Stimulated activated CD4-positive, alpha-beta T cell treated with anti-CD3 and anti-CD28 coated beads, Interleukin-4, amount 100 ng/mL, for 4 hours (primary cell): ENCODE results near the gene SNCB.

ENCODE experiments used
- DNase-seq, 2 experiments: peaks; one replicate each; pipeline ENCODE4 v3.0.0-alpha.2; 2020

Gene SNCB

DNA sequence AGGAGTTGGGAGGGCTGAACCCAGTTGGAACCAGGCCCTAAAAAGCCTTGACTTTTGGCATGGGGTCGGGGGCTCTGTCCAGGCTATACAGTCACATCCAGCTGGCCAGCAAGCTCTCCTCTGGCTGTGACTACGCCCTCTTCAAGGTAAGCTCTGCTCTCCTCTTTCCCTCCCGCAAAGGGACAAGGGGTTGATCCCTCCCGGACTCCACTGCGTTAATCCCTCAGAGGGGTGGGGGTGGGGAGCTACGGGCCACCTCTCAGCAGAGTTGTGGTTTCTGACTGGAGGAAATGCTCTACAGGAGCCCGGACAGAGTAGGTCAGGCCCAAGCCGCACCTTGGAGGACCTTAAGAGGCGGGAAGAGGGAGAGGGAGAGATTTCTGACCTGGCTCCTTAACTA lies 14.0 kb upstream of the SNCB start:
- DNase-seq: no peak

DNA sequence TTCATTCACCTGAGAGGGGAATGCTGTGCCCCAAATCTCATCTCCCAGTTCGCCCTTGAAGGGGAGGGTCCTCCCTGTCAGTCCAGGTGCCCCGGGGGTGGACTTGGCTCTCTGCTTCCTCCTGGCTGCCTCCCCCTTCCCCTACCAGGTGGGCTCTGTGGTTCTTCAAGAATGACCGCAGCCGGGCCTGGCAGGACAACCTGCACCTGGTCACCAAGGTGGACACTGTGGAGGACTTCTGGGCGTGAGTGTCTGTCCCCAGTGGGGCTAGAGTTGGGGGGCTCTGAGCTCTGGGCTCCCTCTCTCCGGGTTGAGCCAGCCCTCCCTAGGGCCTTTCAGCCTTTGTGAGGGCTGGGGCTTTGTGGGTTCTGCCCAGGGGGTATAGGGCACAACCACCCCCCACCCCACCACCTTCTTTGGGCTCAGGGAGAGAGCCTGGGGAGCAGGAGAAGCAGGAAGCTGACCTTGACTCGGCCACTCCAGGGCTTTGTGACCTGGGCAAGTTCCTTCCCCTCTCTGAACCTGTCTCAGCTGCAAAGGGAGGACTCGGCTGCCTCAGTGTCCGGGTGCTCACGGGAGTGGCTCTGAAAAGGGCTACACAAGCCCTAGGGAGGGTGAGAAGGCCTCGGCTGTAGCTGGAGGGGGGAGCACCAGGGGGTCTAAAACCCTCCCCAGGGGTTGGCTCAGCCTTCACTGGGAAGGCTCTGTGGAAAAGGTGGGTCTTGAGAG lies 13.3 kb upstream of the SNCB start:
- DNase-seq: no peak

DNA sequence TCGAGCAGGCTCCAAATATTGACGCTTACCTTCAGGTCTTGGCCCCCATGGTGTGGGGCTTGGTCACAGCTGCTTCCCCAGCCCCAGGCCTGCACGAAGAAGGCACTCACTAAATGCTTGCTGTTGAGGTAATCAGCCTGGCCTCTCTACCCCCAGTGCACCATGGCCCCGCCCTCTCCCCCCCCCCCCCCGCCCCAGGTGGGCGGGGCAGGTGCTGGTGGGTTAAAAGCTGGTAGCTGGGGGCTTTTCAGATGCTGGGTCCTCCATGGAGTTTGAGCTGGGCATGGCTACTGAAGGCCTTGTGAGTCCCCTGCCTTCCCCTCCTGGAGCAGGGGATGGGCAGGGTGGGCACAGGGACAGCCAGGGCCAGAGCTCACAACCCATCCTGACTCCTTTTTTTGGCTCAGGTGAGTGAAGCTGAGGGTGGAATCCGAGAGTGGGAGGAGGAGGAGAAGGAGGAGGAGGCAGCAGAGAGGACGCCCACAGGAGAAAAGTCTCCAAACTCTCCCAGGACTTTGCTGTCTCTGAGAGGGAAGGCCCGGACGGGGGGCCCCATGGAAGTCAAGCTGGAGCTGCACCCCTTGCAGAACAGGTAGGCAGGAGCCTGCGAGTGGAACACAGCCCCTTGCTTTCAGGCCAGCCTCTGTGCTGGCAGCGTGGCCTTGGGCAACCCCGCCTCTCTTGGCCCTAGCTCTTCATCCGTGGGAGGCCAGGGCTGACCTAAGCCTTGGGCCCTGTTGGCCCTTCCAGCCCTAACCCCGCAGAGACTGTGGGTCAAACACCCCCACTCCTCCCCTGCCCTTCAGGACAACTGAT lies 12.5 kb upstream of the SNCB start:
- DNase-seq: no peak

- DNase-seq: no peak
Measured at GRCh38 chr5:176640616-176641015, 10.3 kb upstream of the SNCB start.

DNA sequence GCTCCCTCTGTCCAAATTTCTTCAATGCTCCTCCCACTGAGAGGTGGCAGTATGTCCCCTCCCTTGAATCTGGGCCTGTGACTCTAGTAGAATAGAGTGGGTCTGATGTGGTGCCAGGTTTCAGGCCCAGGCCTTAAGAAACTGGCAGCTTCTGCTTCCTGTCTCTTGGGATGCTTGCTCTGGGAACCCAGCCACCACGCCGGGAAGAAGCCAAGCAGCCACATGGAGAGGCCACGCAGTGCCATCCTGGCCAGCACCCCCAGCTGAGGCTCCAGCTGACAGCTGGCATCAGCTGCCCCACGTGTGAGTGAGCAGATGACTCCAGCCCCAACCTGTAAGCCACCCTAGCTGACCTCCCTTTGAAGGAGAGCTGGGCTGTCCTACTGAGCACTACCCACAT lies 9.6 kb upstream of the SNCB start:
- no peak for DNase-seq

GRCh38 chr5:176639208-176639607 lies 8.9 kb upstream of the SNCB start:
- DNase-seq: no peak

DNA sequence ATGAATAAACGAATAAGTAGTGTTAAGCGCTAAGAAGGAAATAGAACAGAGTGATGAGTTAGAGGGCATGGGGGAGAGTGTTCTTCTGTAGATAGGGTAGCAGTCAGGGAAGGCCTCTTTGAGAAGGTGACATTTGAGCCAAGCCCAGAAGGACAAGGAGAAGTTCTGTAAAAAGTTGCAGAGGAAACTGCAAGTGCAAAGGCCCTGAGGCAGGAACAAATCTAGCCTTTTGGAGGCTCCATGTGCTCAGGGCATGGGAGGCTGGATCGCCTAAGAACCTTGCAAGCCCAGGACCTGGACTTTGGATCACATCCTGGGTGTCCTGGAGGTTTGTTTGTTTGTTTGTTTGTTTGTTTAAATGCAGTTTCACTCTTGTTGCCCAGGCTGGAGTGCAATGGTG lies 8.1 kb upstream of the SNCB start:
- no peak for DNase-seq

GRCh38 chr5:176637556-176637955 lies 7.2 kb upstream of the SNCB start:
- no peak for DNase-seq

GRCh38 chr5:176636426-176636825 lies 6.1 kb upstream of the SNCB start:
- DNase-seq: no peak

- no peak for DNase-seq
Measured at GRCh38 chr5:176633598-176633997, 3.3 kb upstream of the SNCB start.

GRCh38 chr5:176632745-176633144 lies 2.4 kb upstream of the SNCB start:
- DNase-seq: no peak

DNA sequence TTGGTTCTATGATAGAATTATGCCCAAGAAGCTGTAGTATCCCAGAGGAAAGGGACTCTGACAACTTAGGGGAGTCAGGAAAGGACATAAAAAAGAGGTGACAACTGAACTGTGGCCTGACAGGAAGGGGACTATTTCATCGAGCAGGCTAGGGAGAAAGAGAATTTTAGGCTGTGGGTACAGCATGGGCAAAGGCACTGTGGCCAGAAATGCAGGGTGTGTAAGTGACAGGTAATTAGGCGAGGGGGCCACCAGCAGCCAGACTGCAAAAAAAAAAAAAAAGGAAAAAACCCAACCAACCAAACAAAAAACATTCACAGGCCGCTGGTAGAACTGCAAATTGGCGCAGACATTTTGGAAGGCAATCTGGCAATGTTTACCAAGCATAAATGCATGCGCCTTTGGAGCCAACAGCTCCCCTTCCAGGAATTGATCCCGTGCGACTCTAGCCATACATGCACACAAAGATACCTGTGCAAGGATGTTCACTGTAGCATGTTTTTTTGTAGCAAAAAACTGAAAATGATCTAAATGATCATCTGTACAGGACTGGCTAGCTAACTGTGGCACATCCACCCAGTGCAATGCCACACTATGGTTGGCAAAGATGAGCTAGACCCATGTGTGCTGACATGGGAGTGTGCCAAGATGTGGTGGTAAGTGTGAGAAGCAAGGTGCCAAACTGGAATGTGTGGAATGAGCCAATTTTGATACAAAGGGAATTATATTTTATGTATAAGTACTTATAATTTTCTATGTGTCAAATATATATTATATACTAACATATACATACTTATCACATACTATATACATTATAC lies 1.3 kb upstream of the SNCB start:
- DNase-seq: no peak

DNA sequence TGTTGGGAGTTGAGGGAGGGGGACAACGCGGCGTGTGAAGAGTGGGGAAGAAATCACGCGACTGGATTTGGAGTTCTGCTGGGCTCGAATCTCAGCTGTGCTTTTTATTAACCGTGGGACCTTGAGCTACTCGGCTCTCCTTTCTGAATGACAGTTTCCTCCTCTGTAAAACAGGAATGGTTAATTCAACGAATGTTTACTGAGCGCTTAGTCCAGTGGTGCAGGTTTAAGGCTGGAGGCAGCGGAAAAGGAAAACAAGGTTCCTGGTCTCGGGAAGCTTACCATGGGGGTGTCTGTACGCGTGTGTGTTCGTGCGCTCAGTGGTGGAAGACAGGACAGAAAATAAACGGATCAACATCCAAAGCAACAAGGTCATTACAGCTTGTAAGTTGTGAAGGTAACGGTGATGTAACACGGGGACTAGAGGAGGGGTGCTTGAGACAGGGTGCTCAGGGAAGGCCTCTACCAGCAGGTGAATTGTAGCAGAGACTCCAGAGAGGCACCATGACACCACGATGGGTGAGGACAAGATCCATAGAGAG lies 418 bp upstream of the SNCB start:
- DNase-seq: no peak

DNA sequence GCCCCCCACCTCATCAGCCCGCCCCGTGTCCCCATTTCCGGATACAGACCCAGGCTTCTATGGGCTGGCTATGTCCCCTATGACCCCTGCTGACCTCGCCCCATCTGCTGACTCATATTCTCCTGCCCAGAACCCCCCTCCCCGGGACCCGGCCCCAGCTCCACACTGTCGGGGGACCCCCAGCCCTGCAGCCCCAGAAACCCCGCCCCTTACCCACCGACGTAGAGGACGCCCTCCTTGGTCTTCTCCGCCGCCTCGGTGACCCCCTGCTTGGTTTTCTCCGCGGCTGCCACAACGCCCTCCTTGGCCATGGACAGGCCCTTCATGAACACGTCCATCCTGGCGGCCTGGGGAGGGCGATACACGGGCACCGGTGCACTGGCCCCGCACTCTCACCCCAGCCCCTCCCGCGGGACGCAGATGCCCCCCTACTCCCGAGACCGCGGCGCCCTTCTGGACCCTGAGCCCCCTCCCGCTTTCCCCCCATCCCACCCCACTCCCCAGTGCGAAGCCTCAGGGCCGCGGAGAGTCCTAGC lies 949 bp downstream of the SNCB start:
- DNase-seq: no peak

DNA sequence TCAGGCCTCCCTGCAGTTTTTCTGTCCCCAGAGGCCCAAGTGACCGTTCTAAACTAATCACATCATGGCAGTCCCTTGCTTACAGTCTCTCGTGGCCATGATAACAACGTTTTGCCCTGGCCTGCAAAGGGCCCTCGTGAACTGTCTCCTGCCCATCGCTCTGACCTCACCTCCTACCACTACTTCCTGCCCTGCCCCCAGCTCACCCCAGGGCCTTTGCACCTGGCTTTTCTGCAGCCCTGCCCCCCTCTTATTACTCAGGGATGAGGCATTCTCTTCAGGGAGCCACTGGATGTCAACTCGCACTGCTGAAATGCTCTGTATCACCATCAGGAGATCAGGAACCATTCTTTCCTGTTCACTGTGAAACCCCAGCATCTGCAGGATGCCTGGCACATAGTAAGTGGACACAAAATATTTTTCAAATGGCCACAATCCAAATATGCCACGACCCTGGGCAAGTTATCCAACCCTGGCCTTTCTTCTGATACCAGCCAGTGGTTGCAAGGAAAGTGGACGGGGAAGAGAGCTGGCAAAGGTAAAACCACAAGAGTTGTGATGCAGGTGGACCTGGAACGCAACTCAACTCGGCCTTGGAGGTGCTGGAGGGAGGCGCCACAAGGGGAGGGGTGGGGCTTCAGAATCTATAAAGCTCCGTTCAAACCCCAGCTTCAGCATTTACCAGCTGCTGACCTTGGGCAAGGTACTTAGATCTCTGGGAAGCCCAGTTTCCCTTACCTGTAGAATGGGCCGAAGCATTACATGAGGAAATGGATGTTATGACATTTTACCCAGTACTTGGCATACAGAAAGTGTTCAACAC lies 1.7 kb downstream of the SNCB start:
- DNase-seq: no peak

DNA sequence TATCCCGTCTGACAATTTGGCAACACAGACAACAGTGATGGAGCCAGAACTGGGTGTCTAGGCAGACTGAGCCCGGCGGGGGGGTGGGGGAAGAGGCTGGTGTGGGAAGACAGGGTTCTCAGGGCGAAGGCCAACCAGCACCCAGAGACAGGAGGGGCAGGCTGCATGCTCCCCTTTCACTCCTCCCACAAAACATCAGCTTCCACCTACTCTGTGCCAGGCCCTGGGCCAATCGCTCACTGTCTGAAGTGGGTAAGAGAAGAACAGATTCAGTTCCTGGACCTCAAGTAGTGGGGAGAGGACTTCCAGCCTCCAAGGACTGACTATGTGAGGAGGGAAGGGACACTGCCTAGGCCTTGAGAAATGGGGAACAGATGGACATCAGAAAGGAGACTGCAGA lies 2.8 kb downstream of the SNCB start:
- no peak for DNase-seq

DNA sequence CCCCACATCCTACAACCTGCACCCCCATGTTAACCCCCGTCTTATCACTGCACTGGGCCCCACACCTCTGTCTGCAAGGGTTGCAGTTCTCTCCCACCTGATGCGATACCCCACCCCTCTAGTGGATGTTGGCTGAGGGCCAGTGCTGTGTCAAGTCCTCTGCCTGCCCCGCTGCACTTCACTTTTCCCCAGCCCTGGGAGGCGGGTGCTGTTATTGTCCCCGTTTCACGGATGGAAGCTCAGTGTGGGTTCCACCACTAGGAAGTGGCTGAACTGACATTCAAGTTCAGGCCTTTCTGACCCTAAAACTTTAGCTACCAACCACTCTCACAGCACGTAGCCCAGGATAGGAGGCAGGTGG lies 3.5 kb downstream of the SNCB start:
- DNase-seq: no peak

DNA sequence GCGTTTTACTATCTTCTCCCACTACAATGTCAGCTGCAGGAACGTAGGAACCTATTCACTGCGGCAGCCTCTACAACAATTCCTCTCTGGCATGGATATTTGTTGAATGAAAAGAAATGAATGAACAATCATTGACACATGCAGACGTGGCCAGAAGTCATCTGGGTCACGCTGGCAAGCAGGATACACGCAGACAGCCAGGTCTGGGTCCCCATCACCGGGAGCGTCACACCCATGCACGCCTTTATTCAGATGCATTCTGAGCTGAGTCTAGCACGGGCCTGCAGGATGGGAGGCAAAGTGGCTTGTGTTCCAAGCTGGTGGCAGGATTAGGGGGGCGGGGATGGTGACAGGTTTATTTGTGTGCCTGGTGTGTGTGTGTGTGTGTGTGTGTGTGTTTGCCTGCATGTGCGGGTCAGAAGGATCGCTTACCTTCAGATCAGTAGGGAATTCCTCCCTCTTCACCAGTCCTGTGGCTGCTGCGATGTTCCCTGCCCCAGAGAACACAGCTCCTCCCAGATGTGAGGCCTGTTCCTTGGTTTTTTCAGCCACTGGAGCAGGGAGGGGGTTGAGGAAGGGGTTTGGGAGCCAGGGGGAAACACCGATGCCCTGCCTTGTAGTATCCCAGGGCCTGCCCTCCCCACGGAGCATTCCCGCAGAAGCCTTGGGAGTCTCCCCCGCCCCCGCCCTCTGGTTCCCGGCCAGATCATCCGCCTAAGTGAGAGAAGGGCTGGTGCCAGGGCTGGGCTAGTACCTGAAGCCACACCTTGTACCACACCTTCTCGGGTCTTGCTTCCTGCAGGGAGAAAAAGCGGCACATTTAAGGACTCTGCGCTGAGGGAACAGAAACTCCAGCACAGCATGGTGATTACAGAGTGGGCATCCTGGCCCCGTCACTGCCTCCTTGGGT lies 4.1 kb downstream of the SNCB start:
- DNase-seq: no peak

DNA sequence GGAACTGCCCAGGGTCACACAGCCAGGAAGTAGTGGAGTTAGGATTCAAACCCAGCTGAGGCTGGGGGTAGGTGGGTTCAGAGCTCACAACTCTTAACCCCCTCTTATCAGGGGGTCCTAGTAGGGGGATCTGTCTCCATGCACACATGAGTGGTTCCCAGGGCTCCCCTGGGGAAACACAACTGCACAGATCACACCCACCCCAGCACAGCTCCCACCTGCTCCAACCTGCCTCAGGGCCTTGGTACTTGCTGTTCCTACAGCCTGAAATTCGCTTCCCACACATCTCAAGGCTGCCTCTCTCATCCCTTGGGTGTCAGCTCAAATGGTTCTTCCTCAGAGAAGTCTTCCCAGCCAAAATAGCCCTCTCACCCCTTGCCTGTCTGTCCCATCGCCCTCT lies 4.8 kb downstream of the SNCB start:
- DNase-seq: no peak

- DNase-seq: no peak
Measured at GRCh38 chr5:176624938-176625337, 5.4 kb downstream of the SNCB start.

DNA sequence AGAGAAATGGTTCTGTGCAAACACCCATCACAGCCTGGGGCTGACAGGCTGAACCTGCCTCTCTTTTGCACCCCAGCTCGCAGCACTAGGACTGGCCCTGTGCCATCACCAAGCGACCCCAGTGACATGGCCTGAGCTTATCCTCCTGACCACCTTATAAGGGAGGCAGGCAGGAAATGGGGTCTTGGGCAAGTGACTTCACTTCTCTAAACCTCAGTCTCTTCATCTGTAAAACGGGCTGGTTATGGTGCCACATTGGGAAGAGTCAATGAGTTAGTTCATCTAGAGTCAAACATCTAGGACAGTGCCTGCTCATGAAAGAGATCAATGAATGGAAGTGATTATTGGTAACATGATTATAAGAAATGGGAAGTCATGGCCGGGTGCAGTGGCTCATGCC lies 6.2 kb downstream of the SNCB start:
- no peak for DNase-seq
